K562 (cell line): ENCODE data around the gene NRN1L. TPM values are rescaled to one million over a fixed set of nuclear protein-coding genes. Genes with fewer than 3 reads are reported as not detected.

ENCODE experiments used
- ARID1B ChIP-seq: fragments of 450-650 bp; IDR thresholded peaks from 2 replicates; pipeline ENCODE4 v1.6.1; 2016; ENCODE audit warnings: antibody characterized with exemption, mild to moderate bottlenecking, inconsistent platforms
- ATF1 ChIP-seq, 2 experiments: fragments of 450-650 bp in 1 of 2; IDR thresholded peaks; 2 replicates each; pipeline ENCODE4 v1.6.1; 2016; ENCODE audit warnings: missing compliant biosample characterization in 1 of 2, missing genetic modification characterization in 1 of 2
- ATF3 ChIP-seq, 2 experiments: fragments of 450-650 bp in 1 of 2; sonication (generic) in 1 of 2; formaldehyde crosslinking in 1 of 2; IDR thresholded peaks in 1 of 2; conservative IDR thresholded peaks in 1 of 2; 2 replicates each; pipeline versions ENCODE4 v1.6.1 to v1.8.1; 2016 to 2023; ENCODE audit warnings: mild to moderate bottlenecking in 2 of 2, moderate library complexity in 2 of 2, inconsistent platforms in 1 of 2, missing genetic modification reagents in 1 of 2
- CBFB ChIP-seq: sonication (generic); formaldehyde crosslinking; IDR thresholded peaks from 2 replicates; pipeline ENCODE4 v1.4.0; 2020; ENCODE audit warnings: mild to moderate bottlenecking, missing genetic modification reagents
- CEBPB ChIP-seq: fragments of 450-650 bp; IDR thresholded peaks from 2 replicates; pipeline ENCODE4 v1.6.1; 2016; ENCODE audit warnings: missing genetic modification characterization, missing compliant biosample characterization
- HDAC3 ChIP-seq: fragments of 450-650 bp; IDR thresholded peaks from 2 replicates; pipeline ENCODE4 v1.6.1; 2018; ENCODE audit warnings: borderline replicate concordance, mild to moderate bottlenecking, moderate library complexity; ENCODE audit not compliant: partially characterized antibody
- HMG20B ChIP-seq: fragments of 250-450 bp; sonication (Bioruptor Pico); IDR thresholded peaks from 2 replicates; pipeline ENCODE4 v1.5.0; 2021; ENCODE audit warnings: mild to moderate bottlenecking
- HNRNPK ChIP-seq: fragments of 200-400 bp; formaldehyde crosslinking; IDR thresholded peaks from one replicate; pipeline ENCODE4 v1.6.1; 2018; ENCODE audit warnings: mild to moderate bottlenecking, low read depth, low read length; ENCODE audit not compliant: poor library complexity, severe bottlenecking
- JUNB ChIP-seq: fragments of 450-650 bp; formaldehyde crosslinking; conservative IDR thresholded peaks from 2 replicates; pipeline ENCODE4 v1.4.0; 2020; ENCODE audit warnings: mild to moderate bottlenecking
- KAT2B ChIP-seq: IDR thresholded peaks from one replicate; pipeline ENCODE4 v1.6.1; 2012; ENCODE audit warnings: low read depth, mild to moderate bottlenecking, control low read depth, inconsistent platforms, low read length, moderate library complexity
- KAT7 ChIP-seq: sonication (generic); formaldehyde crosslinking; IDR thresholded peaks from 2 replicates; pipeline ENCODE4 v1.8.0; 2022; ENCODE audit warnings: missing genetic modification reagents, mild to moderate bottlenecking, borderline replicate concordance
- KLF1 ChIP-seq: fragments of 450-650 bp; IDR thresholded peaks from 2 replicates; pipeline ENCODE4 v1.6.1; 2016; ENCODE audit warnings: missing genetic modification characterization, missing compliant biosample characterization
- MAZ ChIP-seq, 2 experiments: fragments of 450-650 bp in 1 of 2; sonication (generic) in 1 of 2; formaldehyde crosslinking; IDR thresholded peaks in 1 of 2; conservative IDR thresholded peaks in 1 of 2; 2 replicates each; pipeline versions ENCODE4 v1.4.0 to v1.5.0; 2020; ENCODE audit warnings: mild to moderate bottlenecking in 1 of 2, missing genetic modification reagents in 1 of 2
- RAD51 ChIP-seq: fragments of 450-650 bp; IDR thresholded peaks from 2 replicates; pipeline ENCODE4 v1.7.1; 2016; ENCODE audit warnings: low read depth, mild to moderate bottlenecking, borderline replicate concordance
- SIN3A ChIP-seq, 2 experiments: fragments of 150-350 bp in 1 of 2; IDR thresholded peaks; 2 replicates each; pipeline ENCODE4 v1.6.1; 2011 to 2016; ENCODE audit warnings: borderline replicate concordance in 2 of 2, low read depth in 2 of 2, low read length in 2 of 2, mild to moderate bottlenecking in 2 of 2, moderate library complexity in 2 of 2; ENCODE audit not compliant: control insufficient read depth in 1 of 2
- SREBF2 ChIP-seq: sonication (generic); formaldehyde crosslinking; IDR thresholded peaks from 2 replicates; pipeline ENCODE4 v1.4.0; 2020; ENCODE audit warnings: mild to moderate bottlenecking, missing genetic modification reagents
- STAT6 ChIP-seq: sonication (generic); formaldehyde crosslinking; IDR thresholded peaks from 2 replicates; pipeline ENCODE4 v1.8.1; 2023; ENCODE audit warnings: mild to moderate bottlenecking, missing genetic modification reagents
- TAF15 ChIP-seq: fragments of 200-400 bp; formaldehyde crosslinking; IDR thresholded peaks from 2 replicates; pipeline ENCODE4 v1.6.1; 2017; ENCODE audit warnings: mild to moderate bottlenecking, low read depth, low read length, moderate library complexity
- U2AF2 ChIP-seq: fragments of 200-400 bp; formaldehyde crosslinking; optimal IDR thresholded peaks from 2 replicates; pipeline ENCODE3; 2017; ENCODE audit warnings: low read depth, mild to moderate bottlenecking, low read length
- UBTF ChIP-seq, 2 experiments: IDR thresholded peaks; 2 replicates each; pipeline ENCODE4 v1.6.1; 2012; ENCODE audit warnings: improper control_type of control experiment in 2 of 2, low read depth in 2 of 2, low read length in 2 of 2, borderline replicate concordance in 1 of 2
- ZBTB1 ChIP-seq: sonication (generic); formaldehyde crosslinking; IDR thresholded peaks from 2 replicates; pipeline ENCODE4 v1.8.1; 2023; ENCODE audit warnings: missing genetic modification reagents, low read depth, mild to moderate bottlenecking, borderline replicate concordance
- polyA plus RNA-seq, 8 experiments: library from polyadenylated mRNA; depleted of rRNA in 4 of 8; stranded (reverse) in 5 of 8; unstranded in 3 of 8; fragments of >200 nt; fragmentation: Nextera tagmentation in 2 of 8; fragmentation: Illumina TruSeq in 1 of 8; extraction: Ambion mirVana in 2 of 8; extraction: Trizol in 1 of 8; gene quantifications; 2 replicates each; pipeline versions ENCODE4 v1.2.1 to v1.2.3, GENCODE V29; 2011 to 2014; ENCODE audit warnings: inconsistent platforms in 1 of 8, missing spikeins in 1 of 8
- total RNA-seq, 7 experiments: library from RNA; depleted of rRNA in 6 of 7; stranded (reverse); fragments of >200 nt in 6 of 7; fragmentation: Illumina TruSeq in 2 of 7; extraction: Trizol in 2 of 7; gene quantifications; 2 replicates each; pipeline versions ENCODE4 v1.2.1 to v1.2.3, GENCODE V29; 2011 to 2021; ENCODE audit warnings: low replicate concordance in 1 of 7

NRN1L gene
- total and polyA plus RNA-seq, 9 of the 15 experiments (the other 6 are each of a cell fraction or from before 2014, with no cell fraction given): 0.22 to 0.86 (median 0.61) TPM; not detected in 5

- TF ChIP-seq SIN3A (IDR thresholded peaks at IDR 0.05; ENCODE audit: borderline replicate concordance in 2 of 2, control insufficient read depth in 1 of 2, low read depth in 2 of 2, low read length in 2 of 2): no peak
- TF ChIP-seq KAT2B: no peak
- TF ChIP-seq ATF3 (IDR thresholded peaks at IDR 0.05): peak; percentile 98
- no peak; the same call in 1 of the 2 replicates for TF ChIP-seq ATF3 (CRISPR knock-in tag; conservative IDR thresholded peaks at IDR 0.05)
- no peak for TF ChIP-seq CEBPB (tag)
- 0 out of 2 replicates have a peak, but pooled peaks have one; percentile 6 for TF ChIP-seq ZBTB1
- no peak for TF ChIP-seq KLF1 (tag)
- TF ChIP-seq JUNB (CRISPR knock-in tag): 0 out of 2 replicates have a peak, but pooled peaks have one; percentile 46
- TF ChIP-seq KAT7: no peak
- no peak for TF ChIP-seq RAD51
- TF ChIP-seq MAZ (CRISPR knock-in tag; conservative IDR thresholded peaks at IDR 0.05 in 1 of 2, IDR thresholded peaks at IDR 0.05 in 1 of 2): no peak
- no peak for TF ChIP-seq CBFB (CRISPR knock-in tag)
- TF ChIP-seq ATF1 (CRISPR knock-in tag; IDR thresholded peaks at IDR 0.05): no peak
- 0 out of 2 replicates have a peak, but pooled peaks have one; percentile 39 for TF ChIP-seq ATF1 (tag; IDR thresholded peaks at IDR 0.05)
- no peak for TF ChIP-seq HDAC3
- TF ChIP-seq TAF15: no peak
- no peak for TF ChIP-seq UBTF (IDR thresholded peaks at IDR 0.05; ENCODE audit: borderline replicate concordance in 1 of 2, low read depth in 2 of 2, low read length in 2 of 2)
- no peak for TF ChIP-seq HMG20B (CRISPR knock-in tag)
- TF ChIP-seq ARID1B: peak; percentile 67; the same call in 1 of the 2 replicates
- TF ChIP-seq SREBF2 (CRISPR knock-in tag): no peak
- TF ChIP-seq STAT6 (CRISPR knock-in tag): no peak
- no peak for TF ChIP-seq U2AF2
- no peak for TF ChIP-seq HNRNPK
These were observed 33.2 kb downstream of the NRN1L start (continued) for GRCh38 chr16:67917852-67918236.
